ENCODE measurements around the gene GLRA3.
"Not testable (repeated sequence)": the region's sequence is repeated elsewhere in the genome, so short reads cannot be mapped to it uniquely, and the experiment has no call there.

The GLRA3 gene

GRCh38 chr4:174828845-174829701 lies at the start of gene GLRA3:
TSS of gene GLRA3 (minus strand) at chr4:174829247. CDS start at chr4:174828811, 436 bp downstream.
- DNase-seq = peak; percentile 0

GRCh38 chr4:174874898-174875297 lies 45.9 kb upstream of the GLRA3 start:
- no peak for DNase-seq

GRCh38 chr4:174873931-174874330 lies 44.9 kb upstream of the GLRA3 start:
- no peak for DNase-seq

GRCh38 chr4:174873146-174873545 lies 44.1 kb upstream of the GLRA3 start:
- DNase-seq = not testable (repeated sequence)

- DNase-seq = no peak
Measured at GRCh38 chr4:174871407-174871806, 42.4 kb upstream of the GLRA3 start.

- DNase-seq = no peak
Measured at GRCh38 chr4:174870311-174870710, 41.3 kb upstream of the GLRA3 start.

- DNase-seq = no peak
Measured at GRCh38 chr4:174869339-174869738, 40.3 kb upstream of the GLRA3 start.

- no peak for DNase-seq
Measured at GRCh38 chr4:174867903-174868302, 38.9 kb upstream of the GLRA3 start.

- no peak for DNase-seq
Measured at GRCh38 chr4:174865418-174865985, 36.5 kb upstream of the GLRA3 start.

- DNase-seq = no peak
Measured at GRCh38 chr4:174864031-174864430, 35.0 kb upstream of the GLRA3 start.

- no peak for DNase-seq
Measured at GRCh38 chr4:174860588-174860987, 31.5 kb upstream of the GLRA3 start.

- peak; percentile 15 for DNase-seq
Measured at GRCh38 chr4:174859904-174860303, 30.9 kb upstream of the GLRA3 start.

- no peak for DNase-seq
Measured at GRCh38 chr4:174856926-174857800, 28.1 kb upstream of the GLRA3 start.

GRCh38 chr4:174855050-174855449 lies 26.0 kb upstream of the GLRA3 start:
- DNase-seq = no peak

- no peak for DNase-seq
Measured at GRCh38 chr4:174853629-174854028, 24.6 kb upstream of the GLRA3 start.

- no peak for DNase-seq
Measured at GRCh38 chr4:174848596-174848995, 19.5 kb upstream of the GLRA3 start.

GRCh38 chr4:174847801-174848427 lies 18.9 kb upstream of the GLRA3 start:
- no peak for DNase-seq

GRCh38 chr4:174835536-174835935 lies 6.5 kb upstream of the GLRA3 start:
- no peak for DNase-seq

- DNase-seq = no peak
Measured at GRCh38 chr4:174834477-174834876, 5.4 kb upstream of the GLRA3 start.

GRCh38 chr4:174826660-174827059 lies 2.4 kb downstream of the GLRA3 start:
- no peak for DNase-seq

- no peak for DNase-seq
Measured at GRCh38 chr4:174815282-174815681, 13.8 kb downstream of the GLRA3 start.

- no peak for DNase-seq
Measured at GRCh38 chr4:174813292-174813691, 15.8 kb downstream of the GLRA3 start.

GRCh38 chr4:174810834-174811233 lies 18.2 kb downstream of the GLRA3 start:
- no peak for DNase-seq
